Subcutaneous abdominal adipose tissue (tissue), 5 donors: ENCODE data around the gene REC114.
"Not testable (repeated sequence)": the region's sequence is repeated elsewhere in the genome, so short reads cannot be mapped to it uniquely, and the experiment has no call there.

Source experiments
- H3K27ac ChIP-seq: one replicate; pipeline ENCODE4 v1.7.0; 2013; ENCODE audit warnings: low read depth, mild to moderate bottlenecking, inconsistent platforms, low read length, moderate library complexity
- H3K27me3 ChIP-seq, 5 donors: one replicate each; pipeline ENCODE4 v1.7.0; 2013; ENCODE audit warnings: low read length in 5 of 5, inconsistent platforms in 1 of 5; ENCODE audit not compliant: control insufficient read depth in 5 of 5, insufficient read depth in 4 of 5
- H3K36me3 ChIP-seq, 5 donors: one replicate each; pipeline ENCODE4 v1.7.0; 2013; ENCODE audit warnings: low read length in 5 of 5; ENCODE audit not compliant: control insufficient read depth in 5 of 5, insufficient read depth in 5 of 5
- H3K4me1 ChIP-seq, 5 donors: one replicate each; pipeline ENCODE4 v1.7.0; 2013; ENCODE audit warnings: low read length in 5 of 5, mild to moderate bottlenecking in 3 of 5, moderate library complexity in 1 of 5; ENCODE audit not compliant: control insufficient read depth in 5 of 5, insufficient read depth in 5 of 5
- H3K4me3 ChIP-seq, 5 donors: one replicate each; pipeline ENCODE4 v1.7.0; 2013; ENCODE audit warnings: low read length in 5 of 5, low read depth in 1 of 5
- H3K9ac ChIP-seq, 5 donors: one replicate each; pipeline ENCODE4 v1.7.0; 2013; ENCODE audit warnings: low read length in 5 of 5, mild to moderate bottlenecking in 4 of 5, moderate library complexity in 3 of 5
- H3K9me3 ChIP-seq, 5 donors: one replicate each; pipeline ENCODE4 v1.7.0; 2013; ENCODE audit warnings: low read length in 5 of 5; ENCODE audit not compliant: control insufficient read depth in 5 of 5
- donor health status: healthy.
- donor health status: healthy.
- donor health status: healthy.
- donor health status: healthy.
- donor health status: healthy.

REC114 gene

DNA sequence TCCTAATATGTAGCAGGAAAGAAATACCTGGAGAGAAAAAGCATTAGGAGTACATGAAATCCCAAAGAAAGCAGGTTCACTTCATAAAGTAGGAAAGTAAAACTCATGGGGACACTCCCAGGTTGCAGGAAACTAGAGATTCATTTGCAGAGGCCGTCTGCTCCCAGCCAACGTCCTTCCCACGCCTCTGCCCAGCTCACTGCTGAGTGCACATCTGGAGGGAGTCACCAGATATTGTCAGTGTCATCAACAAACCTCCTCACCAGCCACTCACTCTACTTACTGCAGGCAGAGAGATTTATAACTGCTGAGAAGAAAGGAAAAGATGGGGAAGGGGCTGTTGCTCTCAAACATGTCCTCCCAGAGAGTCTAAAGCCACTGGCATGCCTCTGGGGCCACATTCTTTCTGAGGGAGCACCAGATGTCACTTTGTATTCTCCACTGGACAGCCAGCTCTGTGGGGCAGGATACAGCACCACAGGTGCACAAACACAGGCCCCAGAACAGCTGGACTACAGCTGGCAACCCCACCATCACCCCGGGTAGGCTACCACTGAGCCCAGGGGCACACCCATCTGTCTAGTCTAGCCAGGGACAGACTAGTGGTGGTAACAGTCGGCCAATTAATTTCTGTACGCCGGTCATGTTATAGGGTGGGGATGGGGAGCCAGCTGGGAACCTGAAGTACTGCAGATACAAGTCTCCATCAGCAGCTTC is 125.8 kb downstream of the REC114 start:
- Histone ChIP-seq H3K36me3 (peaks cover 18 to 92% (median 71%) of the 10 kb centered on the region in 5 donors), H3K27ac (no peak overlapping the region), H3K27me3 (no peaks in the 10 kb centered on the region), H3K9me3 (no peaks in the 10 kb centered on the region), H3K4me1 (peaks cover 0 to 7% (median 0%) of the 10 kb centered on the region in 5 donors), H3K4me3 (no peak overlapping the region), H3K9ac (no peak overlapping the region)

- no peak overlapping the region for H3K27ac ChIP-seq
- H3K4me3 ChIP-seq, result no peak overlapping the region
- no peak overlapping the region for H3K9ac ChIP-seq
- H3K4me1 ChIP-seq, result peaks cover 0 to 13% (median 0%) of the 10 kb centered on the region in 5 donors
- no peaks in the 10 kb centered on the region for H3K9me3 ChIP-seq
- H3K36me3 ChIP-seq, result peaks cover 18 to 90% (median 70%) of the 10 kb centered on the region in 5 donors
- H3K27me3 ChIP-seq, result no peaks in the 10 kb centered on the region
These were observed 126.4 kb downstream of the REC114 start for GRCh38 chr15:73569361-73569760.

DNA sequence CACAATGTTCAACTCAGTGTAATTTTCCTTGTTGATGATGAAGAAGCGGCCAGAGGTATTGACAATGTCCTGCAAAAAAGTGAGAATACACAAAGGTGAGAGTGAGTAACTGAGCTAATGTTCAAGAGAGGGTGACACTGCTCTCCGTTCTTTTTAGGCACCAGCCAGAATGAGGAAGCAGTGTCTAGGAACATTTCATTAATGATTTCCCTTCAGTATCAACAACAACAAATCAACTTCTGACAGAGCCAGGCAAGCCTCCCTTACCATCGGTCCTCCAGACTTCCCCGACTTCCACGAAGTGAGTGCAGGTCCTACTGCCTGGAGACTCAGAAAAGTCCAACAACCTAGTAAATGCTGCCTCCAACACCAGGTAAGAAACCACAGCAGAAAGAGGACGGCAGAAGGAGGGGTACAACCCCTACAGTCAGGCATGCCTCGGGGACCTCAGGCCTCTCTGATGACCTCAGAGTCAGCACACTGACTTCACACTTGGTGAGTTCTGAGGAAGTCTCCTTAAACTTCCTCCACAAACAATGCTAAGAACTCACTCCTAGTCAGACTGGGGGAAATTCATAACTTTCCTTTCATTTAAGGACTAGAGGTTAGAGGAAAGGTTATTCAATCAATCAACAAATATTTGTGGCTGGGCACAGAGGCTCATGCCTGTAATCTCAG is 127.5 kb downstream of the REC114 start:
- H3K9me3 ChIP-seq, result no peaks in the 10 kb centered on the region
- no peak overlapping the region for H3K9ac ChIP-seq
- no peak overlapping the region for H3K4me3 ChIP-seq
- peaks cover 18 to 81% (median 68%) of the 10 kb centered on the region in 5 donors for H3K36me3 ChIP-seq
- H3K27ac ChIP-seq, result no peak overlapping the region
- H3K4me1 ChIP-seq, result peaks cover 0 to 15% (median 0%) of the 10 kb centered on the region in 5 donors
- no peaks in the 10 kb centered on the region for H3K27me3 ChIP-seq

DNA sequence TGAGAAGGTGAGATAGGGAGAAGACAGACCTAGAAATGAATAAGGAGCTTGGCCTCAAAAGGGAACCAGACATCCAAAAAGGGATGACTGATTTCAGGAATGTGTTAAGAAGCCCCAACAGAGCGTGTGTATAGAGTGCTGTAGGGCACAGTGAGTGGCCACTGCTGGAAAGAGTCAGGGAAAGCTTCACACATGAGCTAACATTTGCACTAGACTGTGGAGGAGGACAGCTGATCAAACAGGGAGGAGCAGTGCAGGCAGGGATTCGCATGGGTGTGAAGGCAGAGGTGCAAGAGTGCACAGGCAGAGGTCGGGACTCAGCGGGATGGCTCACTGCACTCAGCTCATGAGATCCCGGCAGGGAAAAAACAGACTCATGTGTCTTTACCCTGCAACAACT is 128.4 kb downstream of the REC114 start:
- no peaks in the 10 kb centered on the region for H3K27me3 ChIP-seq
- no peak overlapping the region for H3K4me3 ChIP-seq
- peaks cover 0 to 15% (median 0%) of the 10 kb centered on the region in 5 donors for H3K4me1 ChIP-seq
- H3K9ac ChIP-seq, result no peak overlapping the region
- no peak overlapping the region for H3K27ac ChIP-seq
- H3K36me3 ChIP-seq, result peaks cover 18 to 84% (median 73%) of the 10 kb centered on the region in 5 donors
- H3K9me3 ChIP-seq, result no peaks in the 10 kb centered on the region

DNA sequence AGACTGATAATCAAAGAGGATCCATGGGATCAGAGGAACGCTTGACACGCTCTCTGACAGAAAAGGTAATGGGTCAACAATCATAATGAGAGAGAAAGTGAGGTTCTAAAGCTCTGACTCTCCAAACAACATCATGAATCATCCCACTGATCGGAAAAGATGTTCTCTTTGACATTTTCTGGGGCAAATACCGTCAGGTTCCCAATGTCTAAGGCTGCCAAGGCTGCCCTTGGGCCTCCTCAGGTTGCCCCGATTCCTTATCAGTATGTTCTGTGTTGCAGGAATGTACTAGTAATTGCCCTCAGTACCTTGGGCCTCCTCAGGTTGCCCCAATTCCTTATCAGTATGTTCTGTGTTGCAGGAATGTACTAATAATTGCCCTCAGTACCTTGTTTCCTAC is 129.3 kb downstream of the REC114 start:
- Histone ChIP-seq H3K27ac (no peak overlapping the region), H3K4me1 (peaks cover 0 to 15% (median 0%) of the 10 kb centered on the region in 5 donors), H3K4me3 (no peak overlapping the region)

GRCh38 chr15:73573037-73573436 is 130.1 kb downstream of the REC114 start:
- H3K27ac ChIP-seq, result no peak overlapping the region
- H3K4me3 ChIP-seq, result no peak overlapping the region
- H3K4me1 ChIP-seq, result peaks cover 0 to 15% (median 0%) of the 10 kb centered on the region in 5 donors
- H3K27me3 ChIP-seq, result no peaks in the 10 kb centered on the region
- H3K36me3 ChIP-seq, result peaks cover 11 to 74% (median 69%) of the 10 kb centered on the region in 5 donors
- H3K9ac ChIP-seq, result no peak overlapping the region
- H3K9me3 ChIP-seq, result no peaks in the 10 kb centered on the region

More for the DNA sequence above, 129.3 kb downstream of the REC114 start:
- H3K9me3 ChIP-seq, result no peaks in the 10 kb centered on the region
- H3K9ac ChIP-seq, result no peak overlapping the region
- no peaks in the 10 kb centered on the region for H3K27me3 ChIP-seq
- H3K36me3 ChIP-seq, result peaks cover 16 to 77% (median 75%) of the 10 kb centered on the region in 5 donors

DNA sequence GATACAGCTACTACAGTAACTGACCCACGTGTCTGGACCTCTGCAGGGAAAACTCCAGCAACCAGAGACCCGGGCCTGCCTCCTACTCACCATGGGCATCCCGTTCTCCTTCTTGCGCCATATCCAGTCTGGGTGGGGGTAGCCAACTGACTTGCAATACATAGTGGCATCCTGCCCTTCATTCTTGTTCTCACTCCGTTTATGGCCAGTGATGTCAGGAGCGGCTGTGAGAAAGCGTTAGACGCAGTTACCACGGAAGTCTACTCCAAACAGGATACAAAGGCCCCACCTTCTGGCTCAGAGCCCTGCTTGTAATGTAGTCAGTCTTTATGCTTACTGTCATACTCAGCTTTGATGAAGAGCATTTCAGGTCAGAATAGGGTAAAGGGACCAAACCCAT is 130.6 kb downstream of the REC114 start:
- no peak overlapping the region for H3K27ac ChIP-seq
- no peaks in the 10 kb centered on the region for H3K27me3 ChIP-seq

DNA sequence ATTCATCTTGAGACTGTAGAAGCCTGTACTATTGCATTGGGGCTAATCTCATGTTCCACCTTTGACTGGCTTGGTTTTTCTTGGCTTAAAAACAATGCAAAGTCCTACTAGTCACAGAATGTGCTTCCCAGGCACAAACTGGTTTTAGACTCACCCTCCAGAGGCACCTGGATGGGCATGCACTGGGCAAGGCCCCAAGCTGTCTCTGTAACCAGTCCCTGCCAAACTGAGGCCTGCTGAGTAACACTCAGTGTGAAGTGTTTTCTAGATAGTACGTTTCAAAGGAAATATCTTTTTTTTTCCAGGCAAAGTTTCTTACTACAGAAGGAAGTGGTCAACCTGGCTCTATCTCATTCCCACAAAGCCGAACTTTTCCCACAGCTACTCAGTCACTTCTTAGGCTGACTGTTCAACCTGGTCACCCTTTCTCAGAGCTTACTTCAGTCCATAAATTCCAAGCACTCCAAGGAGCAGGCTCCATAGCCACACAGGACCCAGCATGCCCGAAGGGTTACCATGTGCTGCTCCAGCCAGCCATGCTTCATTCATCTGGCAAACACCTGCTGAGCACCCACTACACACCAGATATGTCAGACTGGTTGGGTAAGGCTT is 132.8 kb downstream of the REC114 start:
- H3K4me1 ChIP-seq, result peaks cover 0 to 15% (median 0%) of the 10 kb centered on the region in 5 donors
- no peaks in the 10 kb centered on the region for H3K27me3 ChIP-seq
- no peaks in the 10 kb centered on the region for H3K9me3 ChIP-seq
- peaks cover 14 to 64% (median 52%) of the 10 kb centered on the region in 5 donors for H3K36me3 ChIP-seq
- no peak overlapping the region for H3K27ac ChIP-seq
- no peak overlapping the region for H3K9ac ChIP-seq
- H3K4me3 ChIP-seq, result no peak overlapping the region

More for the DNA sequence above, 130.6 kb downstream of the REC114 start:
- Histone ChIP-seq H3K36me3 (peaks cover 11 to 74% (median 67%) of the 10 kb centered on the region in 5 donors), H3K9me3 (no peaks in the 10 kb centered on the region), H3K9ac (no peak overlapping the region), H3K4me1 (peaks cover 0 to 15% (median 0%) of the 10 kb centered on the region in 5 donors), H3K4me3 (no peak overlapping the region)

GRCh38 chr15:73577593-73577992 is 134.6 kb downstream of the REC114 start:
- not testable (repeated sequence) for H3K27ac ChIP-seq, H3K27me3 ChIP-seq, H3K4me3 ChIP-seq, H3K9ac ChIP-seq, H3K9me3 ChIP-seq
- H3K4me1 ChIP-seq, result peaks cover 0 to 15% (median 0%) of the 10 kb centered on the region in 5 donors
- H3K36me3 ChIP-seq, result peaks cover 14 to 64% (median 48%) of the 10 kb centered on the region in 5 donors

- H3K4me1 ChIP-seq, result peaks cover 0 to 15% (median 0%) of the 10 kb centered on the region in 5 donors
- H3K9me3 ChIP-seq, result no peaks in the 10 kb centered on the region
- no peaks in the 10 kb centered on the region for H3K27me3 ChIP-seq
- no peak overlapping the region for H3K4me3 ChIP-seq
- H3K9ac ChIP-seq, result peak overlapping the region in 1 of 5 donors; percentile 20
- no peak overlapping the region for H3K27ac ChIP-seq
- peaks cover 12 to 64% (median 46%) of the 10 kb centered on the region in 5 donors for H3K36me3 ChIP-seq
These were observed 135.1 kb downstream of the REC114 start for GRCh38 chr15:73578026-73578425.
